HPDE6-E6E7 (cell line): ENCODE results near the gene CCND2.

ENCODE experiments used
- DNase-seq: peaks from one replicate; pipeline ENCODE4 v3.0.0; 2011; ENCODE audit warnings: missing footprints; ENCODE audit errors: extremely low spot score

Gene CCND2

DNA sequence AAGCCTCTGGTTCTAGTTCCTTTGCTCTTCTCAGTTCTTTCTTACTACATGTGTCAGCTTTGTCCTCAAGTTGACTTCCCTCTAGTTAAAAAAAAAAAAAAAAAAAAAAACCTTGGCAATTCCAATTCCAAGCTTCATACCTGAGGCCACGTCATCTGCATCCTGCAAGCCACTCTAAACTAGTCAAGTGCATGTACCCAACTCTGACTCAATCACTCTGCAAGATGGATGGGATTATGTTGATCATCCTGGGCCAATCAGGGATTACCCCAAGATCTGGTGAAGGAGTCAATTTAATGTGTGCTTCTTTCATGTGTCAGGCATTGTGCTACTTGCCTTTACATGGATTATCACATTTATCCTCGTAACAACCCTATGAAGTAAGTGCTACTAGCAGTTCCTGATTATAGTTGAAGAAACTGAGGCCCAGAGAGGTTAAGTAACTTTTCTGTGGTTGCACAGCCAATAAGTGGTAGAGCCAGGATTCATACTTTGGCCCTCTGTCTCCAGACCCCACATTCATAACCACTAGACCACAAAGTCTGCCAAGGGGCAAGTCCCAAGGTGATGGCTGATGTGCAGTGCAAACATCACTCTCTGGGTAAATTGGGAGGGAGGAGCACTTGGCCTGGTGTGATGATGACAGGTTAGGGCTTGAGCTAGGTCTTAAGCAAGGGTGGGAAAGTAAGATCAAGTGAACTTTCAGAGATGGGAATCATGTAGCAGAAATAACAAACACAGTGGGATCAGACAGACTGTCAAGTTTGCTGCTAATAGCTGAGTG lies 17.3 kb upstream of the CCND2 start:
- DNase-seq: no peak

GRCh38 chr12:4257442-4257841 lies 16.1 kb upstream of the CCND2 start:
- no peak for DNase-seq

DNA sequence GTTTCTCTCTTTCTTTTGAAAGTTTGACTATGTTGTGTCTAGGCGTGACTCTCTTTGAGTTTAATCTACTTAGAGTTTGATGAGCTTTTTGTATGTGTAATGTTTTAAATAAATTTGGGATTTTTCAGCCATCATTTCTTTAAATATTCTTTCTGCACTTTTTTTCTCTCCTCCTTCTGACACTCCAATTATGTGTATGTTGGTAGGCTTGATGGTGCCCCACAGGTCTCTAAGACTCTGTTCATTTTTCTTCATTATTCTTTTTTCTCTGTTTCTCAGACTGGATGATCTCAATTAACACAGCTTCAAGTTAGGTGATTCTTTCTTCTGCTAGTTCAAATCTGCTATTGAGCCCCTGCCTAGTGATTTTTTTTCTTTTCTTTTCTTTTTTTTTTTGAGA lies 14.5 kb upstream of the CCND2 start:
- DNase-seq: no peak

DNA sequence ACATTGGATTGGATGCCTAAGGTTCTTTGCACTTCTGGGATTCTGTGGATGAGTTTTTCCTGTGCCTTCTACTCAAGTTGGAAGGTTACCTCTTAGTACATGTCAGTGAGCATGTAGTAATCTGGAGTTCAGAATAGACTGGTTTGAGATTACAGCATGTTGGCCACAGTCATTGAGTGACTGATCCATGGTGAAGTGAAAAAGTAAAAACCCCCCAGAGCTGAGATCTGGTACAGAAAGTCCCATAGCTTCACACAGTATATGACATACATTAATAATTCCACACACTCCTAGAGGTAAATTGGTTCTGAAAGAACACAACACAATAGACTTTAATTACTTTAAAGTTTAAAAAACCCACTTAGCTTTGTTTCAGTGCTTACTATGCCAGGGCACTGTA lies 11.9 kb upstream of the CCND2 start:
- DNase-seq: no peak

GRCh38 chr12:4265280-4265679 lies 8.3 kb upstream of the CCND2 start:
- no peak for DNase-seq

DNA sequence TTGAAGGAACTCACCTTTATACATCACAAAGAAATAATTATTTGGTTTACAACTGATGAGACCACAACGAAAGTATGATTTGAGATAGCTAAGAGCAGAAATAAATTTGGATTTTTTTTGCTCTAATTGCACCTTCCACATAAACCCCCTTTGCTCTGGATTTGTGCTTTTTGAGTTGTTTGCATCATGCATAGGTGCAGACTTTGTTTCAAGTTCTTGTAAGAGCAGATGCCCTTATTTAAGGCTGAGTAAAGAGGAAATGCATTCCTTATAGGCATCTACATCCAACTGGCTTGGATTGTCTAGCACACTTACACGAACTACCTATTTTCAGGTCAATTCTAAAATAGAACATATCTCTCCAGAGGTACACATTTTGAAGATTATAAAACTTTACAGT lies 6.6 kb upstream of the CCND2 start:
- DNase-seq: no peak

DNA sequence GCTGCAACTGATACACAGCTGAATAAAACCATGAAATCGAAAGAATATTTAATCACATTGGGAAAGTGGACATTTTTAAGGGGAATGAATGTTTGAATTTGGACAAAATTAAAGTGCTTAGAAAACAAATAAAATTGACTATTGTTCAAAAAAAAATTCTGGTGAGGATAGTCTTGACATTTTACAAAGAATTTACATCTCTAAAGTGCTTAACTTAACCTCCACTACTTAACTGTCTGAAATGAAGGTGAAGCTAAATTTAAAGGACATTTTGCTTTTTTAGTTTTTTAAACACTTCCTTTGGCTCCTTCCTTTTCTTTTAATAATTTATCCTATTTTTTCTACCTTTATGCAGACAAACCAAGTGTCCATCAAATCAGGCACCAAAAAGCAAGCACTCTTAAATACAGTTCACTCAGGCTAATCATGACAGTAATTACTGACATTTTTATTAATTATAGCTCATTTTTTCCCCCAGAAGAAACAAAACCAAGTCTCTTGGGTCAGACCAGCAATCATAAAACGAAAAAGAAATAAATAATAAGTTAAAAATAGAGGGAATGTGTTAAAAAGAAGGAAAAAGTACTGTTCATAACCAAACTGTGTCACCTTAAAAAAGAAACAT lies 5.7 kb upstream of the CCND2 start:
- DNase-seq: no peak

GRCh38 chr12:4268329-4269181 lies 5.0 kb upstream of the CCND2 start:
- DNase-seq: no peak

GRCh38 chr12:4269279-4269991 lies 4.1 kb upstream of the CCND2 start:
- DNase-seq: no peak

DNA sequence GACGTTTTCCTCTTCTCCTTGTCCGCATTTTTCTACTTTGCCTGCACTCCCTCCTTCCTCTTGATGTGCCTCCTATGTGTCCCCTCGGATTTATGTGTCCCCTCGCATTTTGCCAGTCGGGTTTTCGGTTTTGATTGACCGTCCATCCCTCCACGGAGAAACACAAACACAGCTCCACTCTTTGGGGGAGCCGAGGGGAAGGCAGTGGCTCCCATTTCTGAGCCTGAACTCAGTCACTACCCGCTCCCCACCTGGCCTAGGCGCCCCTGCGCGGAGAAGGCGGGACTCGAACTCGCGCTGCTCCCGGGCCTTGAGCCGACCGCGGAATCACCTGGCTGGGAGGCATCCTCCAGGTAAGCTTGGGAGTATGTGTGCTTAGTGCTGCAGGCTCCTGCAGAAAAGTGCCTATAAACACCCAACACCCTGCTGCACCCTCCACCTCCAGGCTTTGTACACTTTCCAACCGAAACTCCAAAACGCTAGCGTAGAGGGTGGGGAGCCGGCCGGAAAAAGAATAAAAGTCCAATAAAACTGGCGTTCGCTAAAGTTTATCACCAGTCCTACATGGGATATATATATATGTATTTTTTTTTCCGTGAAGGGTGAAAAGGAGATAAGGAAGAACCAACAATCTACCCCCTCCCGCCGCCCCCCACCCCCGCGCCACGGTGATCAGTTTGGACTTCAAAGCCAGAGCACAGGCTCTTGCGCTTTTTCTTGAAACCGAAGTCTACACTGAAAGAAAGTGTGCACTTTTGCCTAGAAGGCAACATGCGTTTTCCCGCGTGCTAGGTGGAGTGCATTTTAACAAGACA lies 3.3 kb upstream of the CCND2 start:
- no peak for DNase-seq

GRCh38 chr12:4270831-4271716 lies 2.5 kb upstream of the CCND2 start:
- DNase-seq: no peak

GRCh38 chr12:4271717-4272423 lies 1.7 kb upstream of the CCND2 start:
- DNase-seq: peak; percentile 79

DNA sequence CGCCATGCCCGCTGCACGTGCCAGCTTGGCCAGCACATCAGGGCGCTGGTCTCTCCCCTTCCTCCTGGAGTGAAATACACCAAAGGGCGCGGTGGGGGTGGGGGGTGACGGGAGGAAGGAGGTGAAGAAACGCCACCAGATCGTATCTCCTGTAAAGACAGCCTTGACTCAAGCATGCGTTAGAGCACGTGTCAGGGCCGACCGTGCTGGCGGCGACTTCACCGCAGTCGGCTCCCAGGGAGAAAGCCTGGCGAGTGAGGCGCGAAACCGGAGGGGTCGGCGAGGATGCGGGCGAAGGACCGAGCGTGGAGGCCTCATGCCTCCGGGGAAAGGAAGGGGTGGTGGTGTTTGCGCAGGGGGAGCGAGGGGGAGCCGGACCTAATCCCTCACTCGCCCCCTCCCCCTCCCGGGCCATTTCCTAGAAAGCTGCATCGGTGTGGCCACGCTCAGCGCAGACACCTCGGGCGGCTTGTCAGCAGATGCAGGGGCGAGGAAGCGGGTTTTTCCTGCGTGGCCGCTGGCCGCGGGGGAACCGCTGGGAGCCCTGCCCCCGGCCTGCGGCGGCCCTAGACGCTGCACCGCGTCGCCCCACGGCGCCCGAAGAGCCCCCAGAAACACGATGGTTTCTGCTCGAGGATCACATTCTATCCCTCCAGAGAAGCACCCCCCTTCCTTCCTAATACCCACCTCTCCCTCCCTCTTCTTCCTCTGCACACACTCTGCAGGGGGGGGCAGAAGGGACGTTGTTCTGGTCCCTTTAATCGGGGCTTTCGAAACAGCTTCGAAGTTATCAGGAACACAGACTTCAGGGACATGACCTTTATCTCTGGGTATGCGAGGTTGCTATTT lies 914 bp upstream of the CCND2 start:
- DNase-seq: no peak

DNA sequence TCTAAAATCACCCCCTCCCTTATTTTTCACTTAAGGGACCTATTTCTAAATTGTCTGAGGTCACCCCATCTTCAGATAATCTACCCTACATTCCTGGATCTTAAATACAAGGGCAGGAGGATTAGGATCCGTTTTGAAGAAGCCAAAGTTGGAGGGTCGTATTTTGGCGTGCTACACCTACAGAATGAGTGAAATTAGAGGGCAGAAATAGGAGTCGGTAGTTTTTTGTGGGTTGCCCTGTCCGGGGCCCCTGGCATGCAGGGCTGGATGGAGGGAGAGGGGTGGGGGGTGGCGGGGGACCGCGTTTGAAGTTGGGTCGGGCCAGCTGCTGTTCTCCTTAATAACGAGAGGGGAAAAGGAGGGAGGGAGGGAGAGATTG lies 300 bp upstream of the CCND2 start:
- no peak for DNase-seq

DNA sequence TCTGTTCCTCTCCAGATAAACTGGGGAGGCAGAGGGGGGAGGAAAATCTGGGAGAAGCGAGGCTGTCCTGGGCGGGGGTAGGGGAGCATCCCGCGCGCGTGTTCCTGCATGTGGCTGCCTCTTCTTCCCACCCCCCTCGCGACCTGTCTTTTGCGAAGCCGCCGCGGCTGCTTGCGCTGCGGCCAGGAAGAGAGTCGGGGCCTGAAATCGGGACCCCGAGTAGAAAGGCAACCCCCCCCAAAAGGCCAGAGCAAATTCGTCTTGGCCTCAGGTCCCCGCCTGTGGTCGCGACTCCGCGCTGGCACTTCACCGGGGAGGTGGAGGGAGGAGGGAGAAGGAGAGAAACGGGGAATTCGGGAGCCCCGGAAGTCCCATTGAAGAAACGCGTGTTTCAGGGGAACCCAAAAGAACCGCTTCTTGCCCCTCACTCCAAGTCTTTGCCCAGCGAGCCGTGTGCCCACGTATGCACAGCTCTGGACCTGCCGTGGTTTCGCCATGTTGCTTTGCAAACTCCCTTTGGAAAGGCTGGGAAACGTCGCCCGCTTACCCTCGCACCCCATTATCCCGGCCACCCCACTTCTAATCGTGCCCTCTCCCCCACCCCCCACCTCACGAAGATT lies 944 bp downstream of the CCND2 start:
- no peak for DNase-seq

DNA sequence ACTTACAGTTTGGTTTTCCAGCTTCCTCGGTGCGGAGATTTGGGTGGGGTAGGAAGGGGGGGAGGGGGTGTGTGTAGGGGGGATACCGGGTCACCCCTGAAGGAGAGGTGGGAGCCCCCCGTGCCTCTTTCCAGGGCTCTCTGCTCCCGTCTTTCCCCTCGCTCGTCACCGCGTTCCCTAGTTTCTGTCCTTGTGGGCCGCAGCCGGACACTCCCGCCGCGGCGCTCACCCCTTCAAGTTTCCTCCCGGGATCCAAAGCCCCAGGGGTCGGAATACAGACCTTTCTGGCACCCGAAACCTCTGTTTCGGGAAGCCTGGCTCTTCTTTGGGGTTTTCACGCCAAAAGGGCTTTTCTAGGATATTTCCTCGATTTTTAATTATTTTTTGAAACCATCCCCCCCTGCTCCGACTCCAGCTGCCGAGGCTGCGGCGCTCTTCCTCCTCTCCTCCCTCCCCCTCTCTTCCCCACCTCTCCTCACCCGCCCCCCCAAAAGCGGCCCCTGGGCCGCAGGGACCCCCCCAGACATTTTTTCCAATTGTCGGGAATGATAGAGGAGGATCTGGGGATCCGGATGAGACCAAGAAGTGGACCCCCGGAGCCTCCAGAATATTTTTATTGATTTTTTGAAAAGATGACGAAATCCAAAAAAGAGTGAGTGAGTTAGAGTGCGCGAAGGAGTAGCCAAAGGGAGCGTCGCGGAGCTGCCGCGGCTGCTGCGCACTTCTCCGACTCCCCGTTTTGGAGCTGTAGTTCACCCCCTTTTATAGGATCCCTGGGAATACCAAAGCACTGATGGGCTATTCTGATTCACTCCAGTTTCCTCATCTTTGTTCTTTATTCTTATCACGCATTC lies 1.7 kb downstream of the CCND2 start:
- DNase-seq: no peak

- DNase-seq: no peak
Observed at GRCh38 chr12:4275870-4276301, 2.3 kb downstream of the CCND2 start.
